ENCODE data around the gene SLC16A10. TPM values are rescaled to one million over a fixed set of nuclear protein-coding genes. Genes with fewer than 3 reads are reported as not detected.

SLC16A10 gene
- polyA plus RNA-seq, 1 experiment: not detected

Small RNA genes lying within 50 kb of the gene (small RNA-seq; reads per million reads assigned to genes)
- gene RNU6-960P (ENCODE audit: insufficient read length, low read depth): not detected

Other genes with a start within 250 kb of the SLC16A10 start
- 58.0 and 84.5 TPM in 2 replicates for gene AMD1, start 212.7 kb upstream of the SLC16A10 start, polyA plus RNA-seq (2011; rRNA removed)
- 49.2 and 65.7 TPM in 2 replicates for gene GTF3C6, start 128.8 kb upstream of the SLC16A10 start, polyA plus RNA-seq (2011; rRNA removed)
- 25.0 and 36.6 TPM in 2 replicates for gene RPF2, start 105.5 kb upstream of the SLC16A10 start, polyA plus RNA-seq (2011; rRNA removed)

Measured in AG04450 (cell line).